Activated CD4-positive, alpha-beta T cell treated with anti-CD3 and anti-CD28 coated beads, Interleukin-2, amount 50 U/mL, for 24 hours (primary cell): Measurements from ENCODE around the gene DLST.
A peak's percentile ranks its signal among the peaks of the same experiment; 100 is the strongest.

Source experiments
- DNase-seq, 2 donors: peaks; one replicate each; pipeline ENCODE4 v3.0.0-alpha.2; 2020; ENCODE audit warnings: low read depth in 1 of 2, low spot score in 1 of 2

The DLST gene

DNA sequence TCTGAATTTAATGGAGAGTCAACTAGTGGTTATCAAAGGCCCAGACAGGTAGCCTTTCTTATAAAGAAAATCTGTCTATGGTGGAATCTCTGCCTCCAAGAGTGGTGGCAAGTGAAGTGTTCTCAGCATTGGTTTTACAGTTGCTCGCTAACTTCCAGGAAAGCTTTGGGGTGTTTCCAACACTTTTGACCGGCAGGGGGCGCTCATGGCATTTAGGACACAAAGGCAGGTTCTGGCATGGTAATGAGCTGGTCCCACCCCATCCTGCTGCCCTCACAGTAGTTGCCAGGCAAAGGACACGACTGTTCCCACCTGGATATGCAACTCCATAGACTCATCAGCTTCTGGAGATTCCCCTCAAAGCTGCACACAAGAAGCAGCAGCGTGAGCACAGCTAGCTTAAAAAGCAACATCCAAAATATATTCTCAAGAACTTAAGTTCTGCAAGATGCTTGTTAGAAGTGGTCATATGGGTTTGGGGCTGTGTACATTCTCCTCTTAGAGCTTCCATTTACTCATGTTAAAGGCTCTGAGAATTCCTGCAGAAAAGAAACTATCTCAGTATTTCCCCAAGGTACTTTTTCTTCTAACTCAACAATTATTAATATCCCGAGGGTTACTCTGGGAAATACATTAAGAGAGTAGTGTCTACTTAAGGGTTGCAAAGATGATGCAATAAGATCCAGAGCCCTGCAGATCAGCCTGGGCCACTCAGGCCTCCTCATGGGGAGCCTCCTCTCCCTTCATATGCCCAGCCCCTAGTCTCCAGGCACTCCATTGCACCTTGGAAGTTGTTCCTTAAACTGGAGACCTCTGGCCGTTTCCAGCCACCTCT is 20.6 kb upstream of the DLST start:
- DNase-seq, result peak; percentile 91 to 95

DNA sequence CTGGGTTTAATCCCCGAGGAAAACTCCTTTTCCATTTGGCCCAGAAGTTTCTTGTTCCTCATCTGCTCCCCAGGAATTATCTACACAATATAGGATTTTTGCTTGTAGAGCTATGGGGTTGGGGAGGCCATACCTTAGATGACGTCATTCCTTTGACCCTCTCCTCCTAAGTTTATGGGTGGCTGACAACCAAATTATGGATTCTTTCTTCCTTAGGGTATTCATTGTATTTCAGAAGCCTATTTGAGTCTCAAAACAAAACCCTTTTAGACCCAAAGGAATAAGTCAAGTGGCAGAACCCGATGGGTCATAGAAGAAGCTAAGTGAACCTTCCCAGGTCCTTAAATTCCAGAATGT is 20.0 kb upstream of the DLST start:
- no peak for DNase-seq

DNA sequence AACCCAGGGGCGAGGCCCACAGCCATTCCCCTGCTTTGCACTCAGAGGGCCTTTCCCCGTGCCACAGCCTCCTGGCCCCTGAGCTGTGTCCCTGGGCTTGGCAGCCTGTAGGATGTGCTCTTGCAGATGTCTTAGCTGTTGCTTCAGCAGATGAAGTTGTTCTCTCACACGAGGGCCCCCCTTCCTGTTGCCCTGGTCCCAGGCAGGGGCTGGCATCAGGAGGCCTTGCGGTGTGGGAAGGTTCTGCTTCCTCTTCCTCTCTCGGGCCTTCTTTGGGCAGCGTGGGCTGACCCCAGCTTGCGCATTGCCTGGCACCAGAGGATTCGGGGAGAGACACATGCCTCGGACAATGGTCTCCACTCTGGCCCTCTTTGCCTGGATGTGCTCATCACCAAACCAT is 18.4 kb upstream of the DLST start:
- no peak for DNase-seq

DNA sequence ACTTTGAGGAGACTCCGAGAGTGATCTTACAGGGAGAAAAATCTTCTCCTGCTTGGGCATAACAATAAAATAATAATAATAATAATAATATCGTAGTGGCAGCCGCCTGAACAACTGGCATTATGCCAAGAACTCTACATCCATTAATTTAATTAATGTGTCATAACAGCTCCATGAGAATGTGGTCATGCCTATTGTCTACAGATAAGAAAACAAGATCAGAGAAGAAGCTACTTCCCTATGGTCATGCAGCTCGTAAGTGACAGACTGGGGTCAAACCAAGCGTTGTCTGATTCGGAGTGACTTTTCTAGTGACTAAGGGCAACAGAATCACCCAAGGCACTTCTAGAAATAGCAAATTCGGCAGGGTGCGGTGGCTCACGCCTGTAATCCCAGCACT is 17.5 kb upstream of the DLST start:
- no peak for DNase-seq

DNA sequence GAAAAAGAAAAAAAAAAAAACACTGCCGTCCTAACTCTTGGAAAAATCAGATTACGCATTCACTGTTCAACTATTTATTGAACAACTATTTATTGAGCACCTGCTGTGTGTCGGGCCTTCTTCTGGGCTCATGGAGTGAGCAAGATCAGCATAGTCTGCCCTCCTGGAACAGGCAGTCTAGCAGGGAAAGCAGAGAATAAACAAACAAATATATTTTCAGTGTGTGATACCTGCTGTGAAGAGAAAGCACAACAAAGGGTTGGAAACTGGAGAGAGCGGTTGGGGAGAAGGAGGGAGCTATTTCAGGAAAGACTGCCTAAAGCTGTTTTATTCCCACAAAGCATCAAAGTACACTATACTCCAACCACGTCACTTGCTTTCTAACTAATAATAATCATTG is 16.6 kb upstream of the DLST start:
- DNase-seq, result no peak

DNA sequence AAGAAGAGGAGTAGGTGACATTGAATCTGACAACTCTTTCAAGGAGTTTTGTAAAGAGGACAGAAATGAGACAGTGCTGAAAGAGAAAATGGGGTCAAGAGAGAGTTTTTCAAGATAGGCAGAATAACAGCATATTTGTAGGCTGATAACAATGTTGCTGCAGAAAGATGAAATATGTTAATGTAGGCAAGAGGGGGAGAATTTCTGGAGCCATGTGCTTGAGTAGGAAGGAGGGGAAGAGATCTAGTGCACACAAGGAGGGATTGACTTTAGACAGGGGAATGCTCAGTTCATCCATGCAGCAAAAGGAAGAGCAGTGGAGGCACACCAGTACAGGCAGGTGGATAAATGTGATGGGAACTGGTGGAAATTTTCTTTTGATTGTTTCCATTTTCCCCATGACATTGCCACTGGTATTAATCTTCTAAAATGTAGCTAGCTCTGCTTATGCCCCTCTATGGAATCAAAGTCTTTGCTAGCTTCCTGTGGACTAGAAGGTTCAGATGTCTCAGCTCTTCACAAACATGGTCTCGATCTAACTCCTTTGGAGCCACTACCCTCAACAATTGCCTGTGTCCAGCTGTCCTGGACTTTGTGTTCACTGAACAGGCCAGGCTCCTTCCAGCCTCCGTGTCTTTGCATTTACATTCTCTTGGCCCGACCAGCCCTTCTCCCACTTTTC is 14.9 kb upstream of the DLST start:
- no peak for DNase-seq

DNA sequence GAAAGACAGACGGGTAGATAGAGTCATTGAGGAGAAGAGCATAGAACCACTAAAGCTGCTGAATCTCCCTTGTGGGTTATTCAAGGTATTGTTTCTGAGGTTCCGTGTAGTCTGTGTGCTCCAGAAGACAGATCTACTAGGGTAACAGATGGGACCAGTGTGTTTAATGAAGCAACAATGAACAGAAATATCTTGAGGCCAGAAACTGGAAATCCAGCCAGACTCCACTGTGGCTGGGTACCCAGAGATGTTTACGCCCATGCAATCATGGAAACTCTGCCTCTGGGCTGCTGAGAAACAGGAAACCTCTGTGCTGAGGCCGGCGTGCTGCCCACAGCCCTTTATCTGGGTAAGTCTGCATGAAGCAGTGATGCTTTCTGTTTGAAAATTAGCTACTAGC is 14.0 kb upstream of the DLST start:
- peak in 1 of 2 donors; percentile 23 for DNase-seq

DNA sequence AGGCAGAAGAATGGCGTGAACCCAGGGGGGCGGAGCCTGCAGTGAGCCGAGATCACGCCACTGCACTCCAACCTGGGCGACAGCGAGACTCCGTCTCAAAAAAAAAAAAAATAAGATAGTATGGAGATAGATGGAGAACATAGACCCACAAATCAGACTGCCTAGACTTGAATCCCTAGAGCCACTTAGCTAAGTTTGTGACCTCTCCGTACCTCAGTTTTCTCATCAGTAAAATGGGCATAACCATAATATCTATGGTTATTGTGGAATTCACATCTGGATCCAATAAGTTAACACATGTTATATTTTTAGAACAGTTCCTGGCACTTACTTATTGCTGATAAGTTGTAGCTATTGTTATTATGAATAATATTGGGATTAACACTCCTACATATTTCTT is 13.0 kb upstream of the DLST start:
- no peak for DNase-seq

DNA sequence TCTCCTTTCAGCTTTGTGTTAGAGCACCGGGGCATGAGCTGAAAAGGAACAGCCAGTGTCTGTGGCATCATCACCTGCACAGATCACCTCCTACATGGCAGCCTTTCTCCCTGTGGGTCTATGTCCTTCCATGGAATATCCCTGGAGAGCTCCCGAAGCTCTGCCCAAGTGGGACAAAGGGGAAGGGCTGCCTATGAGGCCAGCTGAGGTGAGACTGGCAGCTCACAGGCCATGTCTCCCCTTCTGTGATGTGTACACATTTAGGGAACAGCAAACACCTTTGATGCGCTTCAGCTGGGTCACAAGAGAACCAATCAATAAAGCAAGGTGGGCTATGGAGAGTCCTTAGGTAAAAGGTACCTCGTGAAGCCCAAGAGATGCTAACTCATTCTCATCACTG is 9.9 kb upstream of the DLST start:
- DNase-seq, result no peak

DNA sequence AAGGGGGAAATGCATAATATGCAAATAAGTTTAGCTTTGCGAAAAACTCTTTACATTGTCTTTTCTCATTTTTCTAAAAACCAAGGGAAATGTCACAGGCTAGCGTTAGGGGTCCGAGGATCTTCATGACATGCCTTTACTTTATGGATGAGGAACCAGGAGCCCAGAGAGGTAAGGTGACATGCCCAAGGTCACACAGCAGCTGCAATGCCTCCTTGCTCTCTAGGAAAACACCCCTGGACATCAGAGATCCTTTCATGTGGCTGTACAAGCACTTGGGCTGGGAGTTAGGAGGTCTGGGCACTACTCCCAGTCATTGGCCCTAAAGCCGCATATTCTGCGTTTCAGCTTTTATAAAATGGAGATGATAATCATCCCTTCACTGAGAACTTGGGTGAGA is 6.5 kb upstream of the DLST start:
- no peak for DNase-seq

DNA sequence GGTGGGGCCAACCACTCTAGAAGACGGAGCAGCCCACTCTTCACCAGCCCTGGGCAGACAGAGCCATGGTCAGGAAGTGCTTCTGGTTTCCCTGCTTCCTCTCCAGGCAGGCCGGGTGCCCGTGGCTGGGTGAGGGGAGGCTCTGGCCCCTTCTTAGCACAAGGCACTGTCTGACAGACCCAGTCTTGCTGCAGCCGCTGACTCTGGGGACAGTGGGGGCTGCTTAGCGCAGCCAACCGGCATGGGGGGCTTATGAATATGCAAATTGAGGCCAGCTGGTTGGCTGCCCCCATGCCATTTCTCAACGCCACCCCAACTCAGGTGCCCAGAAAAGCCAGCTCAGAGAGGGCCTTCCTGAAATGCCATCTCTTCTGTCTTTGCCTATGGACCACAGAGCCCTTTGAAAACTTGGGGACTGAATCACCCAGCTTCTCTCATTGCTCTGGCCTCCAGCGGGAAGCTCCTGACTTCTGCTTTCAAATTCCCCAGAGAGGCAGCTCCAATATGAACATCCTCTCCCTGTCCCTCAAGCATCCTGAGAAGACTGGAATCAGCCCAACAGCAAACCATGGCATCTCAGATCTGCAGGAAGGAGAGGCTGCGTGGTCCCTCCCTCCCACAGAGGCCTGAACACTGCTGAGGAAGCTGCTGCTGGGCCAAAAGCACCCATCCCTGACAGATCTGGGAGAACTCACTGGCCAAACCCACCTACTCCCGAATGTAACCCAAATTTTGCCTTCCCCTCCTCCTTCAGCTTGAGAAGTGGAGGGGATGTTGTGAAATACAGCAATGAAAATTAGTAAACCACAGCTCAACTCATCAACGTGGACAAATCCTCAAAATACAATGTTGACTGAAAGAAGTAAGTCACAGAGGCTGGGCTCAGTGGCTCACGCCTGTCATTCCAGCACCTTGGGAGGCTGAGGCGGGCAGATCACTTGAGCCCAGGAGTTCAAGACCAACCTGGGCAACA is 5.5 kb upstream of the DLST start, which contains the start of gene PROX2:
Gene PROX2 (minus strand): TSS at position 205 of the 973 bp plus-strand sequence. CDS start 12,311 bp downstream, outside the sequence.
- DNase-seq, result no peak

DNA sequence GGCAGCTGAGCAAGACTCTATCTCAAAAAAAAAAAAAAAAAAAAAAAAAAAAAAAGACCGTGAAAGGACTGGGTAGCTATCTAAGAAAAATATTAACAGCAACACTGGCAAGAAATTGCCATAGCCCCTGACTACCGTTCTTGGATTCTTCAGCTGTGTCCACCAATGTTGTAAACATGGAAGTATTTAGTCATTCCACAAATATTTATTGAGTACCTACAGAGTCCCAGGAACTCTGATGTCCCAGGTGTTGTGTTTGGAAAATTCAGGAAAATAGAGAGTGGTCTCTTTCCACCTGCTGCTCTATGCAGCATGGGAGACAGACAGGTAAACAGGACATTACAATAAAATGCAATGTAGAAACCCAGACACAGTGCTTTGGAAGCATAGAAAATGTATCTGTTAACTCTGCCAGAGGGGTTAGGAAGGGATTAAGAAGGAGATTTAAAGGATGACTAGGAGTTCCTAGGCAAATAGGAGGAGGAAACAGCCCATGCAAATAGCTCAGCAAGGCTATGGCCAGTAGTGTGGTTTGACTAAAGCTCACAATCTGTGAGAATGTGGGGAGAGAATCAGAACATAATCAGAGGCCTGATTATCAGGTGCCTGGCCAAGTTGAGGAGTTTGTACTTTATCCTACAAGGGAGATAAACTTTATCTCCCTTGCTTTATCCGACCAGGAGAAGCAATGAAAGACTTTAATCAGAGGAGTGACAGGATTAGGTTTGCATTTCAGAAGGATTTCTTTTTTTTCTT is 2.1 kb upstream of the DLST start:
- DNase-seq, result no peak

DNA sequence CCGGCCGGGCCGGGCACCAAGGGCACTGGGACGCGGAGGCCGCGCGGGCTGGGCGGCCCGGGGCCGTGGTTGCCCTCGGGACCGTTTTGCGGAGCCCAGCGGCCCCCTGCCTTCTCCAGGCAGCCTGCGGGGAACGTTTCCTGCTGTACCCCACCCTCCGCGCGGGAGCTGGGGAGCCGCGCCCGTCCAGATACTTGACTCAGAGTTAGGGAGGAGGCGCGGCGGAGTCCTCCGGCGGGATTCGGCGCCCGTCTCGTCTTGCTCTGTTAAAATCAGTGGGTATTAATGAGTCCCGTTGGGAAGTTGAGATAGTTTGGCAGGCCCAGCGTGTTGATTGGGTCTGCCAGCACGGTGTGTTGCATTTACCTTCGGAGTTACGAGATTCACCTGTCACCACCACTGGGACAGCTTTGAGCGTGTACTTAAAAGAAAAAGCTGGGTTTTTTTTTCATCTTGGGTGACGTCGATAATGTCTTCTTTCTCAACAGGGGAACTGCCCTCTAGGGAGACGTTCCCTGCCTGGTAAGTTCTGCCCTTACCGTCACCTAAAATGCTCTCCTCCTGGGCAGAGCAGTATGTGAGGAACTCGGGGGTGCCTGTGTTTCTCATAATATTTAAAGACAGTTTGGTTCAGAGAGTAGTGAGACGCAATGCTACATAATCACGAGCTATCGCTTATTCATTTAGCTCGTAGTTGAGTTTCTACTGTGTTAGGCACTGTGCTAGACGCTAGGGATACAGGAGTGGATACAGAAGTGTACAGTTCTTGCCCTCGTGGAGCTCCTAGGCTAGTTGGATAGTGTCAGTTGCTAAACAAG is 596 bp downstream of the DLST start:
- DNase-seq, result peak; percentile 21 to 24

DNA sequence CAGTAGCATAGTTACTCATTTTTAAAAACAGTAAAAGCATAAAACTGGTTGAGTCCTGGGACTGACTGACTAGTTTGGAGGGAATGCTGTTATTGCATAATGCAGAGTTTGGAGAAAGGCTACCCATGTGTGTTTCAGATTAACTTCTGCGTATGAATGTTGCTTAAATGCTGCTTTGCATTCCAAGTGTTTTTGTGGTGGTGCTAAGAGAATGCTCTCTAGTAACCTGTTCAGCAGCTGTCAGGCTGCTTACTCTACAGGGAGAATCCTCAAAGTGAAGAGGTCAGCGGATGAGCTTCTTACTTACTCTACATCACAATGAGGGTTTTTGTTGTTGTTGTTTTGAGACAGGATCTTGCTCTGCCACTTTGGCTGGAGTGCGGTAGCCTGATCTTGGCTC is 4.3 kb downstream of the DLST start:
- DNase-seq, result no peak

DNA sequence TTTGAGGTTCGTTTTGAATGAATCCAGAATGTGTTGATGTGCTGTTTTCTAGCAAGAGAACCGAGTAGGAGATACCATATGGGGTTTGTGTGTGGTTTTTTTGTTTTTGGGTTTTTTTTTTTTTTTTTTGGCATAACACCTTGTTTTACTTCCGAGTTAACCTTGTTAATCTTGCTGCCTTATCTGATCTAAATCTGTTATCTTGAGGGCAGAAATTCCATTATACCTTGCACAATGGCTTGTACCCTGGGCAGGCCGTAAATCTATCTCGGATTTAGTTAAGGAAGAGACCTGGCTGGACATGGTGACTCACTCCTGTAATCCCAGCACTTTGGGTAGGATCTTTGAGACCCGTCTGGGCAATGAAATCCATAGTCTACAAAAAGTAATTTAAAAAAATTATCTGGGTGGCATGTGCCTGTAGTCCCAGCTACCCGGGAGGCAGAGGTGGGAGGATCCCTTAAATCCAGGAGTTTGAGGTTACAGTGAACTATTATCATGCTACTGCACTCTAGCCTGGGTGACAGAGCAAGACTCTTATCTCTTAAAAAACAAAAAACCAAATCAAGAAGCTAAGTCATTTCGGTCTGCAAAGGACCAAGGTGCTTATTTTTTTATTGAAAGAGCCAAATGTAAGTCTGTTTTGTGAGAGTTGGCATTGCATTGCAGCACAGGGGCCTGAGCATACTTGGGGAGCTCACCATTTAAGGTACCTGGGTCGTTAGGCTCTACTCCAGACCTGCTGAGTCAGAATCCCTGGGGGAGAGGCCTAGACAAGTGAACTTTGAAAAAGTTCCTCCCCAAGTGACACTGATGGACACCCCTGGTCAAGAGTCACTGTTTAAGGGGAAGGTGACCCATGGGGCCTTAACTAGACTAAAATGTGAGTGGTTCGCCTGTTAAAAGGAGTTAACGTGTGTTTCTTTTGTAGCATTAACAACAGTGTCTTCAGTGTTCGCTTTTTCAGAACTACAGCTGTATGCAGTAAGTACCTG is 6.7 kb downstream of the DLST start:
- no peak for DNase-seq

DNA sequence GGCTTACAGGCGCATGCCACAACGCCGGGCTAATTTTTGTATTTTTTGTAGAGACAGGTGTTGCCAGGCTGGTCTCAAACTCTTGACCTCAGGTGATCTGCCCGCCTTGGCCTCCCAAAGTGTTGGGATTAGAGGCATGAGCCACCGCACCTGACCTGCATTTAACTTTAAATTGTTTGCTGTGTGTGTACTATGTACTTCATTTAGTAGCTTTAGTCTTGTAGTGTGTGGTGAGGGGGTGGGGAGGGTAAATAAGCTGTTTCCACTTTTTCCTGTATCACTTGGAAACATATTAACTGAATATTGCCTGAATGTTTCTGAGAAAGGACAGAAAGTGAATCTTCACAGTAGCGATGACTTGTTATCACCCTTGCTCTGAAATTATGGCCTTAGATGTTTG is 8.5 kb downstream of the DLST start:
- DNase-seq, result no peak

DNA sequence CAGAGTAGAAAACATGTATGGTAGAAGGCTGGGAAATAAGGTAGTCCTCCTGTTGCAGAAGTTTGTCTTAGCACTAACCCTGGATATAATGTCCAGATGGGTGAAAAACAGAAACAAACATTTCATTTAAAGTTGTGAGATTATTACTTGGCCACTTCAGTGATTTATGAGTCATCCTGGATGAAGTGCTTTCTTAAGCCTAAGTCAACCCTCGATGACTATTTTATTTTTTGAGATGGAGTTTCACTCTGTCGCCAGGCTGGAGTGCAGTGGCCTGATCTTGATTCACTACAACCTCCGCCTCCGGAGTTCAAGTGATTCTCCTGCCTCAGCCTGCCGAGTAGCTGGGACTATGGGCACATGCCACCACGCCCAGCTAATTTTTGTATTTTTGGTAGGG is 10.2 kb downstream of the DLST start:
- no peak for DNase-seq

DNA sequence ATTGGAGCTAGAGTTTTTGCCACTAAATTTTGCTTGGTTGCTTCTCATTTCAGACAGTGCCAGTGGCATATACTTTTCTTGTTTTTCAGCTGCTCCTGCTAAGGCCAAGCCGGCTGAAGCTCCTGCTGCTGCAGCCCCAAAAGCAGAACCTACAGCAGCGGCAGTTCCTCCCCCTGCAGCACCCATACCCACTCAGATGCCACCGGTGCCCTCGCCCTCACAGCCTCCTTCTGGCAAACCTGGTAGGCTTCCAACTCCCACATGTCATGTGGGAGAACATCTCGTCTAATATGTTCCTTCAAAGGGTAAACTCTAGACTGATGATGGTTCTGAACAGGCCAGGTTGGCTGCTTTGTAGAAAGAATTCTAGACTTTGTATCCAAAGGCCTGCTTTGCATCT is 11.0 kb downstream of the DLST start:
- DNase-seq, result no peak

DNA sequence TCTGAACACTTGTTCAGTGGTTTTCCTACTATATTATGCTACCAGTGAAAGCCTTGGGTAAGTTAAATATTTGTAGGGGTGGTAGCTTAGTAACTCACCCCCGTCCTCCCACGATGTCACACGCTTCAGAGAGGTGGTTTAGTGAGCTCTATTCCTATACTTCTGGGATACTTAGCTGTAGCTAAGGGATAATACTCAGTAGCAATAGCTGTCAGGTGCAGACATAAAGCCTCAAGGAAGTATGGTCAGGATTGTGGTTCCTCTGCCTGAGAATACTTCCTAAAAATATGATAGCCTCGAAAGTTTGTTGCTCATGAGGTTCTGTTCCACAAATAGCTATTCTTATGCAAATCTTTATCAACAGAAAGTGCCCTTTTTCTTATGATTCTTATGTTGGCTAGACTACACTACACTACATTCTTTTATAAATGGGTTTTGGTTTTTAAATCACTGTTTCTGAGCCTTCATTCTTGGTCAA is 11.9 kb downstream of the DLST start:
- no peak for DNase-seq
